HepG2 (cell line): Measurements from ENCODE around the gene TFDP1. TPM values are rescaled to one million over a fixed set of nuclear protein-coding genes. Genes with fewer than 3 reads are reported as not detected.

Experiments
- BRD4 ChIP-seq: sonication (generic); formaldehyde crosslinking; IDR thresholded peaks from 2 replicates; pipeline ENCODE4 v1.4.0; 2020; ENCODE audit warnings: missing genetic modification reagents
- DNMT1 ChIP-seq: sonication (generic); formaldehyde crosslinking; IDR thresholded peaks from 2 replicates; pipeline ENCODE4 v1.5.1; 2020; ENCODE audit warnings: mild to moderate bottlenecking, missing genetic modification reagents
- IKZF4 ChIP-seq: sonication (generic); formaldehyde crosslinking; IDR thresholded peaks from 2 replicates; pipeline ENCODE4 v1.5.1; 2020; ENCODE audit warnings: borderline replicate concordance, mild to moderate bottlenecking, low read depth, missing genetic modification reagents; ENCODE audit errors: not compliant biosample characterization
- NFKBIZ ChIP-seq: IDR thresholded peaks from 2 replicates; pipeline ENCODE4 v1.6.1; 2018; ENCODE audit warnings: missing genetic modification reagents, missing compliant biosample characterization
- SNAPC2 ChIP-seq: sonication (generic); formaldehyde crosslinking; IDR thresholded peaks from 2 replicates; pipeline ENCODE4 v1.8.1; 2022; ENCODE audit warnings: mild to moderate bottlenecking, missing genetic modification reagents
- ZFX ChIP-seq: sonication (generic); formaldehyde crosslinking; IDR thresholded peaks from 2 replicates; pipeline ENCODE4 v1.4.0; 2020; ENCODE audit warnings: mild to moderate bottlenecking, low read depth, missing genetic modification reagents, moderate library complexity
- ZNF543 ChIP-seq: sonication (generic); formaldehyde crosslinking; IDR thresholded peaks from 2 replicates; pipeline ENCODE4 v1.4.0; 2020; ENCODE audit warnings: mild to moderate bottlenecking, missing genetic modification reagents
- polyA plus RNA-seq, 8 experiments: library from polyadenylated mRNA; depleted of rRNA in 3 of 8; stranded (reverse) in 7 of 8; unstranded in 1 of 8; fragments of >200 nt; fragmentation: Illumina TruSeq in 4 of 8; extraction: Trizol in 4 of 8; gene quantifications; 2 replicates each; pipeline versions ENCODE4 v1.2.1 to v1.2.3, GENCODE V29; 2011 to 2016; ENCODE audit warnings: low read depth in 4 of 8, missing spikeins in 1 of 8, mixed read lengths in 1 of 8; ENCODE audit not compliant: insufficient read depth in 1 of 8
- total RNA-seq, 5 experiments: library from RNA; depleted of rRNA; stranded (reverse); fragments of >200 nt; fragmentation: Illumina TruSeq; extraction: Trizol; gene quantifications; 2 replicates each; pipeline ENCODE4 v1.2.3, GENCODE V29; 2016; ENCODE audit warnings: low read depth in 1 of 5
- TF ChIP-seq, protein P1 (sequence below): IDR thresholded peaks from 2 replicates; pipeline ENCODE4 v1.4.0; 2020; ENCODE audit warnings: mild to moderate bottlenecking, missing genetic modification reagents
- TF ChIP-seq, protein P2 (sequence below): sonication (generic); formaldehyde crosslinking; conservative IDR thresholded peaks from 2 replicates; pipeline ENCODE4 v1.4.0; 2020; ENCODE audit warnings: missing genetic modification reagents
- TF ChIP-seq, protein P3 (sequence below): sonication (generic); formaldehyde crosslinking; conservative IDR thresholded peaks from 2 replicates; pipeline ENCODE4 v1.4.0; 2020; ENCODE audit warnings: missing genetic modification reagents
- TF ChIP-seq, protein P4 (sequence below): sonication (generic); formaldehyde crosslinking; IDR thresholded peaks from 2 replicates; pipeline ENCODE4 v1.5.0; 2020; ENCODE audit warnings: missing genetic modification reagents

Gene TFDP1
- total and polyA plus RNA-seq, 2 of the 13 experiments (the other 11 are each of a cell fraction or from before 2014, with no cell fraction given) = 38.0 to 84.2 TPM

DNA sequence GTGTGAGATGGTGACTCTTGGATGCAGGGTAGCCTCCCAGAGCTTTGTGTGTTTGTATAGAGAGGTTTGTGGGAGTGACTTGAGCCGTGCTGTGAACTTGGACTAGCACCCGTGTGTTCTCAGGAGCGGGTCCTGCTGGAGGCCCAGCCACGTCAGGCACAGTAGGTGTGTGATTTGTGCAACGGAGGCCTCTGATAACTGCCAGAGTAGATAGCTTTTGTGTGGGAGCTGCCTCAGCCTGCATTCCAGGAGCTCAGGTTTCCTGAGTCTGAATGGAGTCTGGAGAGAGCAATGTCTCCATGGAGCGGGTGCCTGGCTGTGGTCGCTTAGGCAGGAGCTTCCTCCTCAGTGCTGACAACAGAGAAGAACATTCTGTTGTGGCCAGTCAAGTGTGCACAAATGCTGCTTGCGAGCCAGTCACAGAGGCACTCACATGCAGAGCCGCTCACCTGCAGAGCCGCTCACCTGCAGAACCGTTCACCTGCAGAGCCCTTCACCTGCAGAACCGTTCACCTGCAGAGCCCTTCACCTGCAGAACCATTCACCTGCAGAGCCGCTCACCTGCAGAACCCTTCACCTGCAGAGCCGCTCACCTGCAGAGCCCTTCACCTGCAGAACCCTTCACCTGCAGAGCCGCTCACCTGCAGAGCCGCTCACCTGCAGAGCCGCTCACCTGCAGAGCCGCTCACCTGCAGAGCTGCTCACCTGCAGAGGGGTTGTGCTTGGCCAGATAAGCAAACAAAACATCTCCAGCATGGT, 32.6 kb downstream of the TFDP1 start (continued):
- TF ChIP-seq, protein P1, sequence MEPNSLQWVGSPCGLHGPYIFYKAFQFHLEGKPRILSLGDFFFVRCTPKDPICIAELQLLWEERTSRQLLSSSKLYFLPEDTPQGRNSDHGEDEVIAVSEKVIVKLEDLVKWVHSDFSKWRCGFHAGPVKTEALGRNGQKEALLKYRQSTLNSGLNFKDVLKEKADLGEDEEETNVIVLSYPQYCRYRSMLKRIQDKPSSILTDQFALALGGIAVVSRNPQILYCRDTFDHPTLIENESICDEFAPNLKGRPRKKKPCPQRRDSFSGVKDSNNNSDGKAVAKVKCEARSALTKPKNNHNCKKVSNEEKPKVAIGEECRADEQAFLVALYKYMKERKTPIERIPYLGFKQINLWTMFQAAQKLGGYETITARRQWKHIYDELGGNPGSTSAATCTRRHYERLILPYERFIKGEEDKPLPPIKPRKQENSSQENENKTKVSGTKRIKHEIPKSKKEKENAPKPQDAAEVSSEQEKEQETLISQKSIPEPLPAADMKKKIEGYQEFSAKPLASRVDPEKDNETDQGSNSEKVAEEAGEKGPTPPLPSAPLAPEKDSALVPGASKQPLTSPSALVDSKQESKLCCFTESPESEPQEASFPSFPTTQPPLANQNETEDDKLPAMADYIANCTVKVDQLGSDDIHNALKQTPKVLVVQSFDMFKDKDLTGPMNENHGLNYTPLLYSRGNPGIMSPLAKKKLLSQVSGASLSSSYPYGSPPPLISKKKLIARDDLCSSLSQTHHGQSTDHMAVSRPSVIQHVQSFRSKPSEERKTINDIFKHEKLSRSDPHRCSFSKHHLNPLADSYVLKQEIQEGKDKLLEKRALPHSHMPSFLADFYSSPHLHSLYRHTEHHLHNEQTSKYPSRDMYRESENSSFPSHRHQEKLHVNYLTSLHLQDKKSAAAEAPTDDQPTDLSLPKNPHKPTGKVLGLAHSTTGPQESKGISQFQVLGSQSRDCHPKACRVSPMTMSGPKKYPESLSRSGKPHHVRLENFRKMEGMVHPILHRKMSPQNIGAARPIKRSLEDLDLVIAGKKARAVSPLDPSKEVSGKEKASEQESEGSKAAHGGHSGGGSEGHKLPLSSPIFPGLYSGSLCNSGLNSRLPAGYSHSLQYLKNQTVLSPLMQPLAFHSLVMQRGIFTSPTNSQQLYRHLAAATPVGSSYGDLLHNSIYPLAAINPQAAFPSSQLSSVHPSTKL (CRISPR knock-in tag) = no peak
- TF ChIP-seq NFKBIZ (CRISPR knock-in tag) = no peak
- no peak for TF ChIP-seq SNAPC2 (CRISPR knock-in tag)
- TF ChIP-seq, protein P2, sequence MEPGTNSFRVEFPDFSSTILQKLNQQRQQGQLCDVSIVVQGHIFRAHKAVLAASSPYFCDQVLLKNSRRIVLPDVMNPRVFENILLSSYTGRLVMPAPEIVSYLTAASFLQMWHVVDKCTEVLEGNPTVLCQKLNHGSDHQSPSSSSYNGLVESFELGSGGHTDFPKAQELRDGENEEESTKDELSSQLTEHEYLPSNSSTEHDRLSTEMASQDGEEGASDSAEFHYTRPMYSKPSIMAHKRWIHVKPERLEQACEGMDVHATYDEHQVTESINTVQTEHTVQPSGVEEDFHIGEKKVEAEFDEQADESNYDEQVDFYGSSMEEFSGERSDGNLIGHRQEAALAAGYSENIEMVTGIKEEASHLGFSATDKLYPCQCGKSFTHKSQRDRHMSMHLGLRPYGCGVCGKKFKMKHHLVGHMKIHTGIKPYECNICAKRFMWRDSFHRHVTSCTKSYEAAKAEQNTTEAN = no peak
- TF ChIP-seq ZFX (CRISPR knock-in tag) = no peak
- TF ChIP-seq IKZF4 (CRISPR knock-in tag) = no peak
- no peak for TF ChIP-seq BRD4
- no peak for TF ChIP-seq ZNF543
- TF ChIP-seq, protein P3, sequence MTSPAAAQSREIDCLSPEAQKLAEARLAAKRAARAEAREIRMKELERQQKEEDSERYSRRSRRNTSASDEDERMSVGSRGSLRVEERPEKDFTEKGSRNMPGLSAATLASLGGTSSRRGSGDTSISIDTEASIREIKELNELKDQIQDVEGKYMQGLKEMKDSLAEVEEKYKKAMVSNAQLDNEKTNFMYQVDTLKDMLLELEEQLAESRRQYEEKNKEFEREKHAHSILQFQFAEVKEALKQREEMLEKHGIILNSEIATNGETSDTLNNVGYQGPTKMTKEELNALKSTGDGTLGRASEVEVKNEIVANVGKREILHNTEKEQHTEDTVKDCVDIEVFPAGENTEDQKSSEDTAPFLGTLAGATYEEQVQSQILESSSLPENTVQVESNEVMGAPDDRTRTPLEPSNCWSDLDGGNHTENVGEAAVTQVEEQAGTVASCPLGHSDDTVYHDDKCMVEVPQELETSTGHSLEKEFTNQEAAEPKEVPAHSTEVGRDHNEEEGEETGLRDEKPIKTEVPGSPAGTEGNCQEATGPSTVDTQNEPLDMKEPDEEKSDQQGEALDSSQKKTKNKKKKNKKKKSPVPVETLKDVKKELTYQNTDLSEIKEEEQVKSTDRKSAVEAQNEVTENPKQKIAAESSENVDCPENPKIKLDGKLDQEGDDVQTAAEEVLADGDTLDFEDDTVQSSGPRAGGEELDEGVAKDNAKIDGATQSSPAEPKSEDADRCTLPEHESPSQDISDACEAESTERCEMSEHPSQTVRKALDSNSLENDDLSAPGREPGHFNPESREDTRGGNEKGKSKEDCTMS = no peak
- TF ChIP-seq, protein P4, sequence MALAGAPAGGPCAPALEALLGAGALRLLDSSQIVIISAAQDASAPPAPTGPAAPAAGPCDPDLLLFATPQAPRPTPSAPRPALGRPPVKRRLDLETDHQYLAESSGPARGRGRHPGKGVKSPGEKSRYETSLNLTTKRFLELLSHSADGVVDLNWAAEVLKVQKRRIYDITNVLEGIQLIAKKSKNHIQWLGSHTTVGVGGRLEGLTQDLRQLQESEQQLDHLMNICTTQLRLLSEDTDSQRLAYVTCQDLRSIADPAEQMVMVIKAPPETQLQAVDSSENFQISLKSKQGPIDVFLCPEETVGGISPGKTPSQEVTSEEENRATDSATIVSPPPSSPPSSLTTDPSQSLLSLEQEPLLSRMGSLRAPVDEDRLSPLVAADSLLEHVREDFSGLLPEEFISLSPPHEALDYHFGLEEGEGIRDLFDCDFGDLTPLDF (CRISPR knock-in tag) = no peak
- TF ChIP-seq DNMT1 (CRISPR knock-in tag) = no peak
